SH-SY5Y (cell line): ENCODE results near the gene UBE2S.

ENCODE experiments used
- GATA2 ChIP-seq: IDR thresholded peaks from 2 replicates; pipeline ENCODE4 v1.6.1; 2011; ENCODE audit warnings: mild to moderate bottlenecking, low read depth, low read length
- GATA3 ChIP-seq: IDR thresholded peaks from 2 replicates; pipeline ENCODE4 v1.6.1; 2011; ENCODE audit warnings: low read depth, mild to moderate bottlenecking, low read length, moderate library complexity

- TF ChIP-seq GATA2 = no peak
- no peak for TF ChIP-seq GATA3
These were observed 31.2 kb downstream of the UBE2S start, which contains the start of gene TMEM190 for GRCh38 chr19:55376241-55376933.
